ENCODE measurements around the gene CDK5R1.
"Not testable (repeated sequence)": the region's sequence is repeated elsewhere in the genome, so short reads cannot be mapped to it uniquely, and the experiment has no call there.

Gene CDK5R1

DNA sequence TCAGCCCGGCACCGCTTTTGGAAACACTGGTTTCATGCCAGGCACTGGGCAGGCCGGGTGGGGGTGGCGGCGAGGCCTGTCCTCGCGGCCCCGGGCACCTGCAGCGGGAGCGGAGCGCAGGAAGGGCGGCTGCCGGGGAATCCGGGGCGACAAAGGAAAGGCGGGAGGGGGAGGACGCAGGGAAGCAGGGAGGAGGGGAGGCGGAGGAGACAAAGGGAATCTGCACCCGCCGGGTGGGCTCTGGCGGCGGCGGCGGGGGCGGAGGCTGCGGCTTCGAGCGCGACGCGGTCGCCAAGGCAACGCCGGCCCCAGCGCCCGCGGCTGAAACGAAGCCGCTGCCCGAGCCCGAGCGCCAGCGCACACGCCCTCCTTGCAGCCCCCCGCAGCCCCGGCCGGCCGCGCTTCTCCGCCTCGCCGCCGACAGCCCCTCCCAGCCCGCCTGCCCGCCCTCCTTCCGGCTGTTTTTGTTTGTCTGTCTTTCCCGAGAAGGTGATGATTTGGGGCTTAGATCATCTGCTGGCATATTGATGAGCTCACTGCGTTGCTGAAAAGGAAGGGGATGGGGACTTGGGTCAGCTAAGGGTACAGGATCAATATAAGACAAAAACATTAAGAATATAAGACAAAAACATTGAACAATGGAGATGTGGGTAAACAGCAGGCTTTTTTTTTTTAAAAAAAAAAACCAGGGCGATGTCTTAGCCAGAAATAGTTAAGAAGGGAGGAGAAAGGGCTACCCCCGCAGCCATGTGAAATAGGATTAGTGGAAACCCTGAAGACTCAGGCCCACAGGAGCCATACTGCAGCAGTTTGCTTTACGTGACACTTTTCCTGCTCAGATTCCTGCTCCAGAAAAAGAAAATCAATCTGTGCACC is 32.7 kb downstream of the CDK5R1 start:
- peak; percentile 33 for DNase-seq

DNA sequence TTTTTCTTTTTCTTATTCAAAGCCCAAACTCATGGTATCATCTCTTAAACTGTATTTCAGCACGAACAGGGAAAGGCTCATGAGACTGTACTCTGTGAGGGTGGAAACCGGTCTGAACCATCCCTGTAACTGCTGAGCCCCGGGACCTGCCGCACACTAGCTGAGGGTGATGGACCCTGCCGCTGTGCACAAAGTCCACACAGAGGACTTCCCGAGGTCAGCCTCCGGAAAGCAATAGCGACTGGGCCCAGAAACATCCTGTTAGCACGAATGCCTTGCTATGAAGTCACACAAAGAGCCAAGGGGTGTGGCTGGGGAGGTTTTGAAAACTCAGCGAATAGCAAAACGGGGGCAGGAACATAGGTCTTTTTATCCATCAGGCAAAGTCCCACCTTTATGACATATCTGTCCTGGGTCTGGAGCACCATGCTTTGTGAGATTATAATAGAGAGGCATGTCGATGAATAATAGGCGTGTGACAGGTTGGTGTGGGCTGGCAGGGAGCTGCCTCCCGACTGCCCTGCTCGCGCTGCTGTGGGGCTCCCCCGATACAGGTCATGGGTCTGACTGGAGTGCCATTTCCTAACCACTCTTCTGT is 33.4 kb downstream of the CDK5R1 start:
- DNase-seq, result no peak

DNA sequence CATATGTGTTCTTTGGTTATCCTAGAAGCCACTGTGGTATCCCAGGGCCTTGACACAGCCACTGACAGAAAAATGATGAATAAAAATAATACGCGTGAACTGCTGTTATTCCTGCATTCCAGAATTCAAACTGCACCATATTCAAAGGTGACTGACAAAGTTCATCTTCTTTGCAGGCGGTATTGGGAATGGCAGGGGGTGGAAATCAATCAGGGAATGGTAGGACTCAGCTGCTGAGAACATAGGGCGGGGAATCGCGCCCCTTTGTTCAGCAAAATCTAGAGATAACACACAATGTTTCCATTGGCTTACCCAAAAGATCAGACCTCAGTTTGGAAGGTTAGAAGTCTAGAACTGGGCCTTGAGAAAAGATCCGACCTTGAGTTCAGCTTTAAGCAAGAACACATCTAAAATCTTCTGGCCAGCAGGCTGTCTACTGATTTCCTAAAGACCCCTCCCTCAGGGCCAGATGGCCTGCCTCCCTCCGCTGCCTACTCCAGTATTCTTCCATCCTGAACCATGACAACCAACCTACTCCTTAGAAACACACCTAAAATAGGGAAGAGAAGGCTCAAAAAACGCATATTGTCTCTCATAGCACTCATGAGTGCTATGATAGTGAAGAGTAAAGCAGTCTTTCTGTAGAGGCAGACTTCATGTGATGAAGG is 34.1 kb downstream of the CDK5R1 start:
- no peak for DNase-seq

DNA sequence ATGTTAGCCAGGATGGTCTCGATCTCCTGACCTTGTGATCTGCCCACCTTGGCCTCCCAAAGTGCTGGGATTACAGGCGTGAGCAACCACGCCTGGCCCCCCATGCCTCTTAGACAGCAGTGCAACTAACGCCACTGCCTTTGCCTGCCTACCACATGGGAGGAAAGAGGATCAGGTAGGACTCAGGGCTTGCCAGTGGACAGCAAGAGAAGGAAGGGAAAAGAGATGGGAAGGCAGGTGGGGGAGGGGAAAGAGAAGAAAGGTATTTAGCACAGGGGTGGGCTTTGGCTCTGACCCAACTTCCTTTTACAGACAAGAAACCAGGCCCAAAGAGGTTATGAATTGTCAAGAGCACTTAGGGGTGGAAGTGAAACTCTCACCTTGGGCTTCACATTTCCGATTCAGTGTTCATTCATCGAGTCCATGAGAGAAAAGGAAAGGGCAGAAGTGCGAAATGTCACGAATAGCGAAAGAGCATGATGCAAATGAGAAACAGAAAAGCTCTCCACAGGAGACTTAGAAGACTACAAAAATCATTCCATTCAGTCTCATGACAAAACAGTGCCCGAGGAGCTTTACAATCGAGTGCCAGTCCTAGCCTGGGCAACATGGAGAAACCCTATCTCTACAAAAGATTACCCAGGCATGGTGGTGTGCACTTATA is 36.4 kb downstream of the CDK5R1 start:
- DNase-seq, result no peak

DNA sequence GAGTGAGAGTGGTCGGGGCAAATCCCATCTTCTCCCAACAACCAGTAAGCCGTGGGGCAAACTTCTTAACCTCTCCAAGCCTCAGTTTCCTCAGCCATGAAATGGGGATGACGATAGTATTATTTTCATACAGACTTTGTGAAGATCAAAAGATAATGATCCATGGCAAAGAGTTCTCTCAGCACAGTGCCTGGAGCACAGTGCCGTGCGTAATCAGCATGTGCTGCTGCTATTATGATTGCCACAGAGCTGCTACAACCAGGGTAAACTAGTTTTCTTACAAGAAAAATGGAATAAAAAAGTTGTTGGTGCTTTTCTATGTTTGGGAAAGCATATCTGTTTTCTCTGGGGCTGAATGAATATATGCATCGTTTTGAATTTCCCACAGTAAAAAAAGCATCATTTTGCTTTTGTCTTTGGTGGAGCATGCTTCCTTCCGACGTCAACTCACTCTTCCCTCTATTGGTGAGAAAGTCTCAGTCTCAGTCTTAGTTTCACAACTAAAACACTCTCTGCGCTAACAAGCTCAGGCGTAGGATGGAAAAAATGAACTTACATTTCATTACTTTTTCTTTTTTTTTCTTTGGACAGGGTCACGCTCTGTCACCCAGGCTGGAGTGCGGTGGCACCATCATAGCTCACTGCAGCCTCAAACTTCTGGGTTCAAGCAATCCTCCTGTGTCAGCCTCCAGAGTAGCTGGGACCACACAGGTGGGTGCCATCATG is 37.2 kb downstream of the CDK5R1 start:
- DNase-seq, result no peak

DNA sequence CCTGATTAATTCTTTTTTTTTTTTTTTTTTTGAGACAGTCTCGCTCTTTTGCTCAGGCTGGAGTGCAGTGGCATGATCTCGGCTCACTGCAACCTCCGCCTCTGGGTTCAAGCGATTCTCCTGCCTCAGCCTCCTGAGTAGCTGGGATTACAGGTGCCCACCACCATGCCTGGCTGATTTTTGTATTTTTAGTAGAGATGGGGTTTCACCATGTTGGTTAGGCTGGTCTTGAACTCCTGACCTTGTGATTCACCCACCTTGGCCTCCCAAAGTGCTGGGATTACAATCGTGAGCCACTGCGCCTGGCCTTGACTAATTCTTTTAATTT is 37.7 kb downstream of the CDK5R1 start:
- not testable (repeated sequence) for DNase-seq

DNA sequence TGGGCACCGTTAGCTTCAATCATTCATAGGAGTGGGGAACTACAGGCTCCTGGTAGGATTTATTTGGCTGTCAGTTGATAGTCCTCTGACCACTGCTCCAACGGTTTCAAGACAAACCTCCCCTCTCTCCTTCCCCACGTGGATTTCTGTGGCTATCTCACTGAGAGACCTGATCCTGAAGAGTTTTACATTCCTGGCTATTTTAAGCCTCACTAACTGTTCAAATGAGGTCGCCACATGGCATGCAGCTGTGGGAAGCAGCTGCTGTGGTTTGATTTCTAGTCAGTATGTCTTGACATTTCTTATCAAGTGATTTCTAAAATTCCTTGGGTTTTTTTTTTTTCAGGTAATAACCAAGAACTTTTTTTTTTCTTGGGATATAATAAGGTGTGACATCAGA is 38.3 kb downstream of the CDK5R1 start:
- DNase-seq, result no peak

DNA sequence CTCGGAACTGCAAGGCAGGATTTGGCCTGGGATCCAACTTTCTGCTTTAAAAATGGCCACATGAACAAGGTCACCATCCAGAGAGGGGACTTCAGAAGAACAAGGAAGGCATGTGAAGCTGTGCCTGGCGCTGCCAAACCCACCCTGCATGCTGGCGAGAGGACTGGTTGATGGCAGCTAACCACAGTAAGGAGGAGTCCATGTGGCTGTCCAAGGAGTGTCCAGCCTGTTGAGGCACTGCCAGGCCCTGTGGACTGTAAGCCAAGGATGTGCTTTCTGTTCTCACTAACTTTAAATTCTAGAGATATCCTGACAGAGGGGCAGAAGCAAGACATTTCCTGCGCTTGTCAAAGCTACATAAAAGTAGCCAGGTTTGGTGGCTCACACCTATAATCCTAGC is 40.4 kb downstream of the CDK5R1 start:
- no peak for DNase-seq

DNA sequence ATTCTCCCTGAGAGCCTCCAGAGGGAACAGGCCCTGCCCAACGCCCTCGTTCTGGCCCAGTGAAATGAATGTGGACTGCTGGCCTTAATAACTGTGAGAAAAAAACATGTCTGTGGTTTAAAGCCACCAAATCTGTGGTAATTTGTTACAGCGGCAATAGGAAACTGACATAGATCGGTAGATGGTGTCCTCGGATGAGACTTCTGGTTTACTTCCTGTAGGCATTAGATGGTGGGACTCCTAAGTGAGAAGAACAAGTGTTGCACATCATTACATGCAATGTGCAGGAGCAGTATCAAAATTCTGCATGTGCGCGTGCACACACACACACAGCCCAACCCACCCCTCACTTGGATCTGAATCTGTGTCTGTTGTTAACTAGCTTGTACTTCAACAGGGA is 42.0 kb downstream of the CDK5R1 start:
- no peak for DNase-seq

DNA sequence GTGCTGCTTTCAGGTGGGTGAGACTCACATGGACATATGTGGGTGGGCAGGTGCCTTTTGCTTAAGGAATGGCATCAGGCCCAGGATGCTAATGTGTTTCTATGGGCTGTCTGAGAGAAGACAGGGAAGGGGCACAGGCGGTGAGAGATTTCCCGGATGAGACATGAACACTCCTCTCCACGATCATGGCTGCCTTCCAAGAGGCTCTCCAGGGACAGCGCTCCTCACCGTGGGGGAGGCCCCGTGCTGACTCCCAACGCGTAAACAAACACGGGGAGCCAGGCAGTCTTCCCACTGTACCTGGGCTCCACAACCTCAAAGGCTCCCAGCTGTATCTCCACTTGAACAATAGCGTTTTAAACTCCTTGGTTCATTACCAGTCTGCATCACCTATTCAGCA is 42.8 kb downstream of the CDK5R1 start:
- DNase-seq, result no peak

DNA sequence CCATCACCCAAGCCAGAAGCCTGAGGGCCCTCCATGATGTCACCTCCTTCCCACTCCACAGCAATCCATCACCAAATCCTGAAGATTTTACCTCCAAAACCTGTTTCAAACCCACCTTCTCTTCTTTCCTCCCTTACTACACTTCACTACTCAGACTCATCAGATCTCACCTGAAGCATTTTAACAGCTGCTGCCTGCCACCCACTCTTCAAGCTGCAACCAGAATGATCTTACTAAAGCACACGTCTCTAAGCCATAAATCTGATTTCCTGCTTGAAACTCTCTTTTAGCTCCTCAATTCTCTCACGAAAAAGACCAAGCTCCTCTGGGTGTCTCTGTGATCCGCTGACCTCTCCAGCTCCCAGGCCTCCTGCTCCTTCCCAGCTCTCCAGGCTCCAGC is 46.5 kb downstream of the CDK5R1 start:
- no peak for DNase-seq

DNA sequence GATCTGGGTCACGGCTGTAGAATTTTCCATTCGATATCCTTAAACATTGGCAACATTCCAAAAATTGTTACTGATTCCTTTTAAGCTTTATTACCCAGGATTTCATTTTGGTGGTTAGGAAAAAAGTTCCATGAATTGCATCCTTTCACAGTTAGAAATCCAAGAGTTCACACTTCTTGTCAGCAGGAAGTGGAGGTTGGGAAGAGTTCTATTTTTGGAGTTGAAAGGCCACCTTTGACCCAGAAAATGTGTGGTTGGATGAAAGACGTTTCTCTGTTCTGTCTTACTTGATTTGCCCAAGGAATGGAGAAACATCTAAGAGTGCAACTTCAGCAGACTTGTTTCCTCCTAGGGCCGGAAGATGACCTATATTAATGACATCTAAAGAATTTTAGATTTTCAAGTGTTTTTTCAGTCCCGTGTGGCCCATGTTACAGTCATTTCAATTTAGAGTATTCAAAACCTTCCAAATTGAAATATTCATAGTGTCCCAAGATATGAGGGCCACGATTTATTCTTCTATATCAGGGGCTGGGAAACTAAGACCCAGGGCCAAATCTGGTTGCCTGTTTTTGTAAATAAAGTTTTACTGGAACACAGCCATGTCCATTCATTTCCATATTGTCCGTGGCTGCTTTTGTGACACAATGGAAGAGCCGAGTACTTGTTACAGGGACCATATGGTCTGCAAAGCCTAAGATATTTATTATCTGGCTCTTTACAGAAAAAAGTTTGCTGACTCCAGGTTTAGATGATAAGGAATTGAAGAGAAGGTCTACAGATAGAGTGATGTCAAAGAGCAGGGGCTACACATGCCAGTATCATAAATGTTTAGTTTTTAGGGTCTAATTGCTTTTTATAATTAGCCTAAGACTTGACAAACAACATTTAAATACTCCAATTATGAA is 50.2 kb downstream of the CDK5R1 start:
- no peak for DNase-seq
